ENCODE data around the gene ZFHX3. TPM values are rescaled to one million over a fixed set of nuclear protein-coding genes. Genes with fewer than 3 reads are reported as not detected.

The ZFHX3 gene
- total and polyA plus RNA-seq, 2 donors (not counting 3 experiments of a cell fraction or from before 2014, with no cell fraction given): 3.7 to 18.8 TPM

GRCh38 chr16:73053038-73053363 is 5.1 kb upstream of the ZFHX3 start:
- no peaks in the 10 kb centered on the region for H3K9me1 ChIP-seq (replicated peaks; ENCODE audit: control insufficient read depth, extremely low read depth, insufficient read depth, low read length)
- FAIRE-seq: no peak
- peaks cover 88% of the 10 kb centered on the region for H3K79me2 ChIP-seq (ENCODE audit: control insufficient read depth, insufficient read depth, low read length)
- peak overlapping the region; percentile 94 for H3K4me2 ChIP-seq (ENCODE audit: insufficient read depth, low read length)
- CTCF ChIA-PET: interaction anchor here (0.9 to 8.0 kb wide), 6 partner anchors 17 to 220 kb away, joined by 3 to 55 read pairs (median 4); no protein-coding TSS in a partner anchor
- H3K4me3 ChIP-seq (replicated peaks in 1 of 3; ENCODE audit: insufficient read depth in 1 of 3, low read depth in 1 of 3, low read length in 3 of 3): peak overlapping the region in 1 of 3 experiments; percentile 55
- no peaks in the 10 kb centered on the region for H3K36me3 ChIP-seq (ENCODE audit: control insufficient read depth in 2 of 2, extremely low read depth in 1 of 2, insufficient read depth in 2 of 2, low read length in 2 of 2)
- no peak for DNase-seq (ENCODE audit: low read depth, low spot score)
- intact Hi-C loops (cut with micrococcal nuclease): loop anchor here (1.0 to 10.0 kb wide), 5 partner anchors 15 to 758 kb away; no protein-coding TSS in a partner anchor
- peak overlapping the region; percentile 86 for H2AFZ ChIP-seq (ENCODE audit: low read depth, low read length)
- peaks cover 66% of the 10 kb centered on the region for H3K4me1 ChIP-seq (ENCODE audit: control insufficient read depth, extremely low read depth, insufficient read depth, low read length)
- H3K27ac ChIP-seq (ENCODE audit: insufficient read depth, low read depth, low read length): peak overlapping the region; percentile 100
- H3K9ac ChIP-seq (replicated peaks; ENCODE audit: extremely low read depth, insufficient read depth, low read length): peak overlapping the region; percentile 91
- TF ChIP-seq GATA2 (IDR thresholded peaks at IDR 0.05; ENCODE audit: insufficient read depth, insufficient read length, low read depth, low read length): no peak
- no peak for TF ChIP-seq CTCF (IDR thresholded peaks at IDR 0.05; ENCODE audit: extremely low read depth in 1 of 2, insufficient read depth in 1 of 2, low read depth in 1 of 2, low read length in 2 of 2)
- no peak for TF ChIP-seq MAX (IDR thresholded peaks at IDR 0.05; ENCODE audit: insufficient read depth, insufficient read length)
- TF ChIP-seq MYC (IDR thresholded peaks at IDR 0.05; ENCODE audit: low read depth, low read length): no peak
- TF ChIP-seq EZH2 (IDR thresholded peaks at IDR 0.05; ENCODE audit: borderline replicate concordance, low read depth, low read length, severe bottlenecking): no peak
- TF ChIP-seq POLR2A (IDR thresholded peaks at IDR 0.05; ENCODE audit: low read depth, low read length): no peak
- TF ChIP-seq POLR2AphosphoS5 (IDR thresholded peaks at IDR 0.05; ENCODE audit: insufficient read depth, low read depth, low read length): no peak
- no peak for TF ChIP-seq JUN (IDR thresholded peaks at IDR 0.05; ENCODE audit: borderline replicate concordance, insufficient read depth, insufficient read length, low read depth)
- TF ChIP-seq FOS (IDR thresholded peaks at IDR 0.05; ENCODE audit: borderline replicate concordance, insufficient read depth, low read length): no peak
- dilution Hi-C loops (cut with MboI; ENCODE audit: extremely low pct_ligation_motif_present, low sequenced_read_pairs): no loop called here
- no peaks in the 10 kb centered on the region for H3K9me3 ChIP-seq (replicated peaks; ENCODE audit: control insufficient read depth, insufficient read depth, low read length)
- H4K20me1 ChIP-seq (replicated peaks; ENCODE audit: control insufficient read depth, extremely low read depth, insufficient read depth, low read length): no peaks in the 10 kb centered on the region
- POLR2A ChIA-PET: interaction anchor here (1.0 kb wide), 1 partner anchor 11 kb away, joined by 3 read pairs; no protein-coding TSS in a partner anchor
- H3K27me3 ChIP-seq (ENCODE audit: control insufficient read depth in 2 of 2, insufficient read depth in 2 of 2, low read length in 2 of 2): no peaks in the 10 kb centered on the region
- BruUV-seq (replicated peaks): TSS peak; percentile 6

Measured in endothelial cell of umbilical vein (primary cell).